Peyer's patch (tissue), 4 donors: ENCODE measurements around the gene NLGN4X.

Experiments
- CTCF ChIP-seq, 6 experiments: fragments of 450-650 bp in 4 of 6; fragments of 200-600 bp in 2 of 6; sonication (generic) in 1 of 6; IDR thresholded peaks; one replicate each; pipeline ENCODE4 v1.5.1; 2017 to 2019; ENCODE audit warnings: antibody characterized with exemption in 6 of 6, mild to moderate bottlenecking in 3 of 6, moderate library complexity in 1 of 6
- POLR2A ChIP-seq, 2 donors: fragments of 450-650 bp; IDR thresholded peaks; one replicate each; pipeline ENCODE4 v1.5.1; 2017; ENCODE audit warnings: antibody characterized with exemption in 2 of 2, mild to moderate bottlenecking in 2 of 2, moderate library complexity in 2 of 2

GRCh38 chrX:6159468-6159867, 69.2 kb downstream of the NLGN4X start:
- TF ChIP-seq CTCF (IDR thresholded peaks at IDR 0.05) (no peak), POLR2A (IDR thresholded peaks at IDR 0.05) (no peak)
